GM23338 (cell line): Measurements from ENCODE around the gene PPFIBP1. TPM values are rescaled to one million over a fixed set of nuclear protein-coding genes. Genes with fewer than 3 reads are reported as not detected.

Source experiments
- ATAC-seq: fragments of 200-7000 bp; cut with Tn5 transposase; 3 replicates; pipeline ENCODE4 v1.9.1; 2020
- DNase-seq: peaks from one replicate; pipeline ENCODE4 v3.0.0-alpha.2; 2015; ENCODE audit warnings: low spot score
- H2AFZ ChIP-seq: fragments of 200-600 bp; sonication (generic); 2 replicates; pipeline ENCODE4 v1.8.0; 2016; ENCODE audit warnings: antibody characterized with exemption, mild to moderate bottlenecking, moderate library complexity
- H3F3A ChIP-seq: fragments of 200-600 bp; sonication (generic); replicated peaks from 2 replicates; pipeline ENCODE4 v1.8.0; 2017; ENCODE audit warnings: antibody characterized with exemption, mixed run types, low read depth
- H3K27ac ChIP-seq: fragments of 200-600 bp; sonication (generic); 2 replicates; pipeline ENCODE4 v1.6.1; 2016; ENCODE audit warnings: low read depth
- H3K27me3 ChIP-seq: fragments of 200-600 bp; sonication (generic); 2 replicates; pipeline ENCODE4 v1.8.0; 2016; ENCODE audit warnings: mild to moderate bottlenecking, mixed run types, moderate library complexity; ENCODE audit not compliant: insufficient read depth
- H3K36me3 ChIP-seq: fragments of 200-600 bp; sonication (generic); 2 replicates; pipeline ENCODE4 v1.8.0; 2016; ENCODE audit warnings: mild to moderate bottlenecking; ENCODE audit not compliant: insufficient read depth
- H3K4me1 ChIP-seq: fragments of 200-600 bp; sonication (generic); 2 replicates; pipeline ENCODE4 v1.8.0; 2016; ENCODE audit warnings: mild to moderate bottlenecking, moderate library complexity; ENCODE audit not compliant: insufficient read depth
- H3K4me2 ChIP-seq: fragments of 200-600 bp; sonication (generic); 2 replicates; pipeline ENCODE4 v1.7.1; 2017; ENCODE audit warnings: mixed run types
- H3K4me3 ChIP-seq: fragments of 200-600 bp; sonication (generic); 2 replicates; pipeline ENCODE4 v1.6.1; 2016; ENCODE audit warnings: mixed run types
- H3K79me2 ChIP-seq: fragments of 200-600 bp; sonication (generic); replicated peaks from 2 replicates; pipeline ENCODE4 v1.8.0; 2017; ENCODE audit warnings: mild to moderate bottlenecking; ENCODE audit not compliant: insufficient read depth
- H3K9me2 ChIP-seq: fragments of 200-600 bp; sonication (generic); 2 replicates; pipeline ENCODE4 v1.8.0; 2017; ENCODE audit not compliant: insufficient read depth
- H4K20me1 ChIP-seq: fragments of 200-600 bp; sonication (generic); replicated peaks from 2 replicates; pipeline ENCODE4 v1.8.0; 2017; ENCODE audit warnings: mild to moderate bottlenecking; ENCODE audit not compliant: insufficient read depth
- H3K27ac Mint-ChIP-seq: 2 replicates; pipeline ENCODE4 v1.8.0; 2020; ENCODE audit warnings: inconsistent platforms, mild to moderate bottlenecking, moderate library complexity, mixed read lengths
- H3K27me3 Mint-ChIP-seq: 3 replicates; pipeline ENCODE4 v1.8.0; 2022; ENCODE audit warnings: low read depth, mild to moderate bottlenecking, moderate library complexity, mixed read lengths, inconsistent platforms; ENCODE audit not compliant: insufficient read depth, poor library complexity
- H3K36me3 Mint-ChIP-seq: 3 replicates; pipeline ENCODE4 v1.8.0; 2021; ENCODE audit warnings: low read depth, mild to moderate bottlenecking, inconsistent platforms, moderate library complexity, mixed read lengths
- H3K4me1 Mint-ChIP-seq: 3 replicates; pipeline ENCODE4 v1.8.0; 2020; ENCODE audit warnings: mild to moderate bottlenecking, inconsistent platforms, mixed read lengths
- H3K4me3 Mint-ChIP-seq: 3 replicates; pipeline ENCODE4 v1.8.0; 2021; ENCODE audit warnings: moderate library complexity, mild to moderate bottlenecking, inconsistent platforms, mixed read lengths
- H3K9me3 Mint-ChIP-seq: 3 replicates; pipeline ENCODE4 v1.8.0; 2020; ENCODE audit warnings: moderate library complexity, mild to moderate bottlenecking, inconsistent platforms, mixed read lengths
- CREB1 ChIP-seq: fragments of 250-450 bp; sonication (Bioruptor Pico); IDR thresholded peaks from 2 replicates; pipeline ENCODE4 v1.5.0; 2020; ENCODE audit warnings: low read depth, mild to moderate bottlenecking, moderate library complexity
- EZH2 ChIP-seq: fragments of 200-600 bp; sonication (generic); IDR thresholded peaks from one replicate; pipeline ENCODE4 v1.8.0; 2017; ENCODE audit warnings: antibody characterized with exemption, mild to moderate bottlenecking, low read depth; ENCODE audit not compliant: unreplicated experiment
- EZH2phosphoT487 ChIP-seq: fragments of 200-600 bp; sonication (generic); IDR thresholded peaks from one replicate; pipeline ENCODE4 v1.8.1; 2018; ENCODE audit warnings: antibody characterized with exemption; ENCODE audit not compliant: unreplicated experiment
- JUNB ChIP-seq: IDR thresholded peaks from one replicate; pipeline ENCODE4 v1.6.1; 2016; ENCODE audit warnings: antibody characterized with exemption; ENCODE audit not compliant: unreplicated experiment
- NANOG ChIP-seq: IDR thresholded peaks from 2 replicates; pipeline ENCODE4 v1.6.1; 2016; ENCODE audit warnings: antibody characterized with exemption, borderline replicate concordance
- STAT1 ChIP-seq: IDR thresholded peaks from one replicate; pipeline ENCODE4 v1.6.1; 2016; ENCODE audit warnings: antibody characterized with exemption; ENCODE audit not compliant: unreplicated experiment
- ZNF114 ChIP-seq: fragments of 250-450 bp; sonication (Bioruptor Pico); IDR thresholded peaks from 2 replicates; pipeline ENCODE4 v1.5.0; 2020; ENCODE audit warnings: mild to moderate bottlenecking, moderate library complexity
- ZNF331 ChIP-seq: fragments of 250-450 bp; sonication (Bioruptor Pico); IDR thresholded peaks from 2 replicates; pipeline ENCODE4 v1.5.0; 2020; ENCODE audit warnings: low read depth, mild to moderate bottlenecking, moderate library complexity
- polyA plus RNA-seq: library from polyadenylated mRNA; unstranded; fragments of >200 nt; fragmentation: Nextera tagmentation; extraction: Ambion mirVana; gene quantifications from 2 replicates; pipeline ENCODE4 v1.2.1, GENCODE V29; 2016
- total RNA-seq: library from RNA; depleted of rRNA; stranded (reverse); fragments of >200 nt; shearing (Covaris generic); gene quantifications from 2 replicates; pipeline ENCODE4 v1.2.3, GENCODE V29; 2014
- TF ChIP-seq, protein P1 (sequence below): fragments of 250-450 bp; sonication (Bioruptor Pico); IDR thresholded peaks from 2 replicates; pipeline ENCODE4 v1.5.0; 2020; ENCODE audit warnings: mild to moderate bottlenecking, moderate library complexity
- TF ChIP-seq, protein P2 (sequence below): IDR thresholded peaks from 2 replicates; pipeline ENCODE4 v1.6.1; 2016; ENCODE audit warnings: antibody characterized with exemption
- TF ChIP-seq, protein P3 (sequence below), 2 experiments: fragments of 200-600 bp in 1 of 2; sonication (generic) in 1 of 2; conservative IDR thresholded peaks; 2 replicates each; pipeline versions ENCODE4 v1.5.1 to v1.6.1; 2016 to 2017; ENCODE audit warnings: antibody characterized with exemption in 2 of 2, low read depth in 2 of 2, mild to moderate bottlenecking in 2 of 2, moderate library complexity in 1 of 2
- TF ChIP-seq, protein P4 (sequence below): IDR thresholded peaks from one replicate; pipeline ENCODE4 v1.6.1; 2018; ENCODE audit warnings: antibody characterized with exemption; ENCODE audit not compliant: unreplicated experiment

The PPFIBP1 gene
- total and polyA plus RNA-seq, 2 experiments from 2014 or later = 33.2 to 41.9 TPM

DNA sequence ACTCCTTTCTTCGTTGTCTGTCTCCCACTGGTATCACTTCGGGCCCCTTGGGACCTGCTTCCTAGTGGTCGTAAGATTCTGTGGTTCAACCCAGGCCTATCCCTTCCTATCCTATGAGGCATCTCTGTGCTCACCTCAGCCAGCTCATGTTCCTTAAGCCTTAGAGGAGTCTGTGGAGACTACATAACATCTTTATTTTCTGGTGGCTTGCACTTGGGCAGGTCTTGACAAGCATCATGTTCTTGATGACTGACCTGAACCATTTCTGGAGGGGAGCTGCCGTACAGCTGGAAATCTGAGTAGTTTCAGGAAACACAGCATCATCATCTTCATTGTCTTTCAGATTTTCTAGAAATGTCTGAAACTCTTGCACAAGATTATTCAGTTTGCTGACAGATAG lies 69.3 kb downstream of the PPFIBP1 start (continued):
- TF ChIP-seq, protein P1, sequence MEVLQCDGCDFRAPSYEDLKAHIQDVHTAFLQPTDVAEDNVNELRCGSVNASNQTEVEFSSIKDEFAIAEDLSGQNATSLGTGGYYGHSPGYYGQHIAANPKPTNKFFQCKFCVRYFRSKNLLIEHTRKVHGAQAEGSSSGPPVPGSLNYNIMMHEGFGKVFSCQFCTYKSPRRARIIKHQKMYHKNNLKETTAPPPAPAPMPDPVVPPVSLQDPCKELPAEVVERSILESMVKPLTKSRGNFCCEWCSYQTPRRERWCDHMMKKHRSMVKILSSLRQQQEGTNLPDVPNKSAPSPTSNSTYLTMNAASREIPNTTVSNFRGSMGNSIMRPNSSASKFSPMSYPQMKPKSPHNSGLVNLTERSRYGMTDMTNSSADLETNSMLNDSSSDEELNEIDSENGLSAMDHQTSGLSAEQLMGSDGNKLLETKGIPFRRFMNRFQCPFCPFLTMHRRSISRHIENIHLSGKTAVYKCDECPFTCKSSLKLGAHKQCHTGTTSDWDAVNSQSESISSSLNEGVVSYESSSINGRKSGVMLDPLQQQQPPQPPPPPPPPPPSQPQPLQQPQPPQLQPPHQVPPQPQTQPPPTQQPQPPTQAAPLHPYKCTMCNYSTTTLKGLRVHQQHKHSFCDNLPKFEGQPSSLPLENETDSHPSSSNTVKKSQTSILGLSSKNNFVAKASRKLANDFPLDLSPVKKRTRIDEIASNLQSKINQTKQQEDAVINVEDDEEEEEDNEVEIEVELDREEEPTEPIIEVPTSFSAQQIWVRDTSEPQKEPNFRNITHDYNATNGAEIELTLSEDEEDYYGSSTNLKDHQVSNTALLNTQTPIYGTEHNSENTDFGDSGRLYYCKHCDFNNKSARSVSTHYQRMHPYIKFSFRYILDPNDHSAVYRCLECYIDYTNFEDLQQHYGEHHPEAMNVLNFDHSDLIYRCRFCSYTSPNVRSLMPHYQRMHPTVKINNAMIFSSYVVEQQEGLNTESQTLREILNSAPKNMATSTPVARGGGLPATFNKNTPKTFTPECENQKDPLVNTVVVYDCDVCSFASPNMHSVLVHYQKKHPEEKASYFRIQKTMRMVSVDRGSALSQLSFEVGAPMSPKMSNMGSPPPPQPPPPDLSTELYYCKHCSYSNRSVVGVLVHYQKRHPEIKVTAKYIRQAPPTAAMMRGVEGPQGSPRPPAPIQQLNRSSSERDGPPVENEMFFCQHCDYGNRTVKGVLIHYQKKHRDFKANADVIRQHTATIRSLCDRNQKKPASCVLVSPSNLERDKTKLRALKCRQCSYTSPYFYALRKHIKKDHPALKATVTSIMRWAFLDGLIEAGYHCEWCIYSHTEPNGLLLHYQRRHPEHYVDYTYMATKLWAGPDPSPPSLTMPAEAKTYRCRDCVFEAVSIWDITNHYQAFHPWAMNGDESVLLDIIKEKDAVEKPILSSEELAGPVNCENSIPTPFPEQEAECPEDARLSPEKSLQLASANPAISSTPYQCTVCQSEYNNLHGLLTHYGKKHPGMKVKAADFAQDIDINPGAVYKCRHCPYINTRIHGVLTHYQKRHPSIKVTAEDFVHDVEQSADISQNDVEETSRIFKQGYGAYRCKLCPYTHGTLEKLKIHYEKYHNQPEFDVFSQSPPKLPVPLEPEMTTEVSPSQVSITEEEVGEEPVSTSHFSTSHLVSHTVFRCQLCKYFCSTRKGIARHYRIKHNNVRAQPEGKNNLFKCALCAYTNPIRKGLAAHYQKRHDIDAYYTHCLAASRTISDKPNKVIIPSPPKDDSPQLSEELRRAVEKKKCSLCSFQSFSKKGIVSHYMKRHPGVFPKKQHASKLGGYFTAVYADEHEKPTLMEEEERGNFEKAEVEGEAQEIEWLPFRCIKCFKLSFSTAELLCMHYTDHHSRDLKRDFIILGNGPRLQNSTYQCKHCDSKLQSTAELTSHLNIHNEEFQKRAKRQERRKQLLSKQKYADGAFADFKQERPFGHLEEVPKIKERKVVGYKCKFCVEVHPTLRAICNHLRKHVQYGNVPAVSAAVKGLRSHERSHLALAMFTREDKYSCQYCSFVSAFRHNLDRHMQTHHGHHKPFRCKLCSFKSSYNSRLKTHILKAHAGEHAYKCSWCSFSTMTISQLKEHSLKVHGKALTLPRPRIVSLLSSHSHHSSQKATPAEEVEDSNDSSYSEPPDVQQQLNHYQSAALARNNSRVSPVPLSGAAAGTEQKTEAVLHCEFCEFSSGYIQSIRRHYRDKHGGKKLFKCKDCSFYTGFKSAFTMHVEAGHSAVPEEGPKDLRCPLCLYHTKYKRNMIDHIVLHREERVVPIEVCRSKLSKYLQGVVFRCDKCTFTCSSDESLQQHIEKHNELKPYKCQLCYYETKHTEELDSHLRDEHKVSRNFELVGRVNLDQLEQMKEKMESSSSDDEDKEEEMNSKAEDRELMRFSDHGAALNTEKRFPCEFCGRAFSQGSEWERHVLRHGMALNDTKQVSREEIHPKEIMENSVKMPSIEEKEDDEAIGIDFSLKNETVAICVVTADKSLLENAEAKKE (CRISPR knock-in tag) = no peak
- TF ChIP-seq EZH2 = no peak
- TF ChIP-seq, protein P2, sequence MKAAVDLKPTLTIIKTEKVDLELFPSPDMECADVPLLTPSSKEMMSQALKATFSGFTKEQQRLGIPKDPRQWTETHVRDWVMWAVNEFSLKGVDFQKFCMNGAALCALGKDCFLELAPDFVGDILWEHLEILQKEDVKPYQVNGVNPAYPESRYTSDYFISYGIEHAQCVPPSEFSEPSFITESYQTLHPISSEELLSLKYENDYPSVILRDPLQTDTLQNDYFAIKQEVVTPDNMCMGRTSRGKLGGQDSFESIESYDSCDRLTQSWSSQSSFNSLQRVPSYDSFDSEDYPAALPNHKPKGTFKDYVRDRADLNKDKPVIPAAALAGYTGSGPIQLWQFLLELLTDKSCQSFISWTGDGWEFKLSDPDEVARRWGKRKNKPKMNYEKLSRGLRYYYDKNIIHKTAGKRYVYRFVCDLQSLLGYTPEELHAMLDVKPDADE = no peak
- TF ChIP-seq ZNF331 (CRISPR knock-in tag) = no peak
- no peak for TF ChIP-seq EZH2phosphoT487
- TF ChIP-seq, protein P3, sequence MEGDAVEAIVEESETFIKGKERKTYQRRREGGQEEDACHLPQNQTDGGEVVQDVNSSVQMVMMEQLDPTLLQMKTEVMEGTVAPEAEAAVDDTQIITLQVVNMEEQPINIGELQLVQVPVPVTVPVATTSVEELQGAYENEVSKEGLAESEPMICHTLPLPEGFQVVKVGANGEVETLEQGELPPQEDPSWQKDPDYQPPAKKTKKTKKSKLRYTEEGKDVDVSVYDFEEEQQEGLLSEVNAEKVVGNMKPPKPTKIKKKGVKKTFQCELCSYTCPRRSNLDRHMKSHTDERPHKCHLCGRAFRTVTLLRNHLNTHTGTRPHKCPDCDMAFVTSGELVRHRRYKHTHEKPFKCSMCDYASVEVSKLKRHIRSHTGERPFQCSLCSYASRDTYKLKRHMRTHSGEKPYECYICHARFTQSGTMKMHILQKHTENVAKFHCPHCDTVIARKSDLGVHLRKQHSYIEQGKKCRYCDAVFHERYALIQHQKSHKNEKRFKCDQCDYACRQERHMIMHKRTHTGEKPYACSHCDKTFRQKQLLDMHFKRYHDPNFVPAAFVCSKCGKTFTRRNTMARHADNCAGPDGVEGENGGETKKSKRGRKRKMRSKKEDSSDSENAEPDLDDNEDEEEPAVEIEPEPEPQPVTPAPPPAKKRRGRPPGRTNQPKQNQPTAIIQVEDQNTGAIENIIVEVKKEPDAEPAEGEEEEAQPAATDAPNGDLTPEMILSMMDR (conservative IDR thresholded peaks at IDR 0.05; ENCODE audit: low read depth in 2 of 2) = no peak

DNA sequence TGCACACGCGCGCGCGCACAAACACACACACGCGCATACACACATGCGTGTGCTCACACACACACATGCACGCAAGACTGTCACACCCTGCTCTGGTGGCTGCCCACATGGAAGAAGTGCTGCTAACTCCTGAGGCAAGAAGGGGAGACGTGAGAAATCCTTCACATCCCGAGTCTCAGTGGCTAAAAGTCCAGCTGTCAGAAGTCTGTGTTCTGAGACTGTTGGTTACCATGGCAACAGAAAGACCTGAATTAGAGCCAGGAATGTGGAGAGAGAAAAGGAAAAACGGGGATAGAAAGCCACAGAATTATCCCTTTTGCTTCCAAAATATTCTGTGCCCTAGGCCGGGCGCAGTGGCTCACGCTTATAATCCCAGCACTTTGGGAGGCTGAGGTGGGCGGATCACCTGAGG lies 71.2 kb downstream of the PPFIBP1 start:
- H3K79me2 ChIP-seq = peaks cover under 1% of the 10 kb centered on the region; the same call in 1 of the 2 replicates
- no peak overlapping the region for H3K27ac ChIP-seq
- peaks cover 17% of the 10 kb centered on the region for H3K4me1 Mint-ChIP-seq
- H3K4me3 Mint-ChIP-seq = no peak overlapping the region
- H3K4me1 ChIP-seq = no peaks in the 10 kb centered on the region
- H3K4me2 ChIP-seq = no peak overlapping the region
- H3K36me3 ChIP-seq = no peaks in the 10 kb centered on the region
- ATAC-seq = no peak
- H3K27me3 ChIP-seq = no peaks in the 10 kb centered on the region
- H2AFZ ChIP-seq = no peak overlapping the region
- H3K27me3 Mint-ChIP-seq = no peaks in the 10 kb centered on the region
- H3K9me3 Mint-ChIP-seq = peaks cover 8% of the 10 kb centered on the region
- H4K20me1 ChIP-seq = 0 out of 2 replicates have a peak, but pooled peaks cover 3% of the 10 kb centered on the region
- no peaks in the 10 kb centered on the region for H3K9me2 ChIP-seq
- peak; percentile 72 for DNase-seq
- H3K27ac Mint-ChIP-seq = no peak overlapping the region
- H3K36me3 Mint-ChIP-seq = peaks cover 16% of the 10 kb centered on the region
- no peaks in the 10 kb centered on the region for H3F3A ChIP-seq
- no peak overlapping the region for H3K4me3 ChIP-seq
- TF ChIP-seq STAT1 (no peak), EZH2phosphoT487 (no peak), ZNF114 (CRISPR knock-in tag) (no peak), JUNB (no peak), EZH2 (no peak), CREB1 (CRISPR knock-in tag) (no peak), NANOG (no peak)
- TF ChIP-seq, protein P4, sequence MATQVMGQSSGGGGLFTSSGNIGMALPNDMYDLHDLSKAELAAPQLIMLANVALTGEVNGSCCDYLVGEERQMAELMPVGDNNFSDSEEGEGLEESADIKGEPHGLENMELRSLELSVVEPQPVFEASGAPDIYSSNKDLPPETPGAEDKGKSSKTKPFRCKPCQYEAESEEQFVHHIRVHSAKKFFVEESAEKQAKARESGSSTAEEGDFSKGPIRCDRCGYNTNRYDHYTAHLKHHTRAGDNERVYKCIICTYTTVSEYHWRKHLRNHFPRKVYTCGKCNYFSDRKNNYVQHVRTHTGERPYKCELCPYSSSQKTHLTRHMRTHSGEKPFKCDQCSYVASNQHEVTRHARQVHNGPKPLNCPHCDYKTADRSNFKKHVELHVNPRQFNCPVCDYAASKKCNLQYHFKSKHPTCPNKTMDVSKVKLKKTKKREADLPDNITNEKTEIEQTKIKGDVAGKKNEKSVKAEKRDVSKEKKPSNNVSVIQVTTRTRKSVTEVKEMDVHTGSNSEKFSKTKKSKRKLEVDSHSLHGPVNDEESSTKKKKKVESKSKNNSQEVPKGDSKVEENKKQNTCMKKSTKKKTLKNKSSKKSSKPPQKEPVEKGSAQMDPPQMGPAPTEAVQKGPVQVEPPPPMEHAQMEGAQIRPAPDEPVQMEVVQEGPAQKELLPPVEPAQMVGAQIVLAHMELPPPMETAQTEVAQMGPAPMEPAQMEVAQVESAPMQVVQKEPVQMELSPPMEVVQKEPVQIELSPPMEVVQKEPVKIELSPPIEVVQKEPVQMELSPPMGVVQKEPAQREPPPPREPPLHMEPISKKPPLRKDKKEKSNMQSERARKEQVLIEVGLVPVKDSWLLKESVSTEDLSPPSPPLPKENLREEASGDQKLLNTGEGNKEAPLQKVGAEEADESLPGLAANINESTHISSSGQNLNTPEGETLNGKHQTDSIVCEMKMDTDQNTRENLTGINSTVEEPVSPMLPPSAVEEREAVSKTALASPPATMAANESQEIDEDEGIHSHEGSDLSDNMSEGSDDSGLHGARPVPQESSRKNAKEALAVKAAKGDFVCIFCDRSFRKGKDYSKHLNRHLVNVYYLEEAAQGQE = no peak
